ENCODE data around the gene PITRM1.

Gene PITRM1

GRCh38 chr10:3139216-3139910, 33.2 kb downstream of the PITRM1 start:
- DNase-seq: no peak

GRCh38 chr10:3137958-3138726, 34.4 kb downstream of the PITRM1 start:
- no peak for DNase-seq

GRCh38 chr10:3136763-3137611, 35.6 kb downstream of the PITRM1 start:
- DNase-seq: no peak

GRCh38 chr10:3136336-3136735, 36.2 kb downstream of the PITRM1 start:
- DNase-seq: no peak

GRCh38 chr10:3135006-3135405, 37.6 kb downstream of the PITRM1 start:
- DNase-seq: no peak

GRCh38 chr10:3133948-3134347, 38.6 kb downstream of the PITRM1 start:
- DNase-seq: no peak

GRCh38 chr10:3132036-3133025, 40.3 kb downstream of the PITRM1 start:
- DNase-seq: no peak

- no peak for DNase-seq
Observed at GRCh38 chr10:3131098-3131497, 41.5 kb downstream of the PITRM1 start.

GRCh38 chr10:3129581-3130340, 42.8 kb downstream of the PITRM1 start:
- DNase-seq: no peak

GRCh38 chr10:3128379-3129130, 44.0 kb downstream of the PITRM1 start:
- DNase-seq: no peak

- DNase-seq: no peak
Observed at GRCh38 chr10:3127921-3128320, 44.7 kb downstream of the PITRM1 start.

- no peak for DNase-seq
Observed at GRCh38 chr10:3126741-3127346, 45.7 kb downstream of the PITRM1 start.

GRCh38 chr10:3126249-3126648, 46.3 kb downstream of the PITRM1 start:
- DNase-seq: no peak

GRCh38 chr10:3125527-3126170, 46.9 kb downstream of the PITRM1 start:
- no peak for DNase-seq

GRCh38 chr10:3124412-3125175, 48.0 kb downstream of the PITRM1 start:
- DNase-seq: no peak

GRCh38 chr10:3123571-3124411, 48.8 kb downstream of the PITRM1 start:
- no peak for DNase-seq

GRCh38 chr10:3122486-3123205, 49.9 kb downstream of the PITRM1 start:
- DNase-seq: no peak
